IMR-90 (cell line): ENCODE results near the gene SGO2. TPM values are rescaled to one million over a fixed set of nuclear protein-coding genes. Genes with fewer than 3 reads are reported as not detected.

Experiments used
- ATAC-seq: fragments of 200-7000 bp; cut with Tn5 transposase; 2 replicates; pipeline ENCODE4 v1.9.1; 2020; ENCODE audit warnings: low read depth, mild to moderate bottlenecking, moderate library complexity
- BruUV-seq: library from RNA; stranded (reverse); fragments of 400-500 nt; replicated peaks from 2 replicates; lab custom pipeline; 2021; lab: Mats Ljungman, UMichigan
- CTCF ChIA-PET: fragments of 300-600 bp; formaldehyde crosslinking; extraction: SDS; loops from one replicate; lab custom pipeline; 2021; ENCODE audit warnings: antibody characterized with exemption; lab: Yijun Ruan, JAX
- POLR2A ChIA-PET: fragments of 300-600 bp; sonication (Branson Sonifier 250); formaldehyde crosslinking; loops from one replicate; lab custom pipeline; 2022; ENCODE audit warnings: antibody characterized with exemption; ENCODE audit not compliant: unreplicated experiment; lab: Charles Lee
- DNase-seq: peaks from one replicate; pipeline ENCODE4 v3.0.0; 2013
- H2AFZ ChIP-seq: replicated peaks from 2 replicates; pipeline ENCODE3; 2013; ENCODE audit warnings: low read length, mild to moderate bottlenecking; ENCODE audit not compliant: poor library complexity
- H2AK5ac ChIP-seq: 2 replicates; pipeline ENCODE4 v1.6.1; 2013; ENCODE audit warnings: low read depth, low read length, inconsistent platforms
- H2AK9ac ChIP-seq: replicated peaks from 2 replicates; pipeline ENCODE3; 2013; ENCODE audit warnings: mild to moderate bottlenecking, low read depth, low read length, moderate library complexity; ENCODE audit not compliant: poor library complexity
- H2BK120ac ChIP-seq: 2 replicates; pipeline ENCODE4 v1.6.1; 2013; ENCODE audit warnings: low read depth, low read length, inconsistent platforms
- H2BK15ac ChIP-seq: 3 replicates; pipeline ENCODE4 v1.6.1; 2013; ENCODE audit warnings: low read depth, low read length, inconsistent platforms
- H2BK20ac ChIP-seq: 2 replicates; pipeline ENCODE4 v1.6.1; 2013; ENCODE audit warnings: low read depth, mild to moderate bottlenecking, inconsistent platforms, low read length, moderate library complexity
- H2BK5ac ChIP-seq: 2 replicates; pipeline ENCODE4 v1.6.1; 2013; ENCODE audit warnings: mild to moderate bottlenecking, low read depth, low read length, inconsistent platforms; ENCODE audit not compliant: poor library complexity, severe bottlenecking
- H3K14ac ChIP-seq: replicated peaks from 2 replicates; pipeline ENCODE4 v1.6.1; 2013; ENCODE audit warnings: low read depth, low read length, inconsistent platforms
- H3K18ac ChIP-seq: 2 replicates; pipeline ENCODE4 v1.6.1; 2013; ENCODE audit warnings: low read depth, low read length, control low read depth
- H3K23ac ChIP-seq: 2 replicates; pipeline ENCODE4 v1.6.1; 2013; ENCODE audit warnings: low read depth, low read length, inconsistent platforms
- H3K27ac ChIP-seq: 2 replicates; pipeline ENCODE4 v1.5.1; 2013; ENCODE audit warnings: mild to moderate bottlenecking, control low read depth, low read length; ENCODE audit not compliant: insufficient read depth
- H3K27me3 ChIP-seq: 2 replicates; pipeline ENCODE4 v1.6.1; 2013; ENCODE audit warnings: low read length; ENCODE audit not compliant: control insufficient read depth, insufficient read depth
- H3K36me3 ChIP-seq: 2 replicates; pipeline ENCODE4 v1.6.1; 2013; ENCODE audit warnings: low read length, mixed read lengths; ENCODE audit not compliant: control insufficient read depth, insufficient read depth
- H3K4ac ChIP-seq: 2 replicates; pipeline ENCODE4 v1.6.1; 2013; ENCODE audit warnings: low read depth, low read length, inconsistent platforms
- H3K4me1 ChIP-seq: 2 replicates; pipeline ENCODE4 v1.6.1; 2013; ENCODE audit warnings: low read length, mixed read lengths; ENCODE audit not compliant: control insufficient read depth, insufficient read depth
- H3K4me2 ChIP-seq: 2 replicates; pipeline ENCODE4 v1.6.1; 2013; ENCODE audit warnings: low read depth, mild to moderate bottlenecking, control low read depth, low read length, moderate library complexity
- H3K4me3 ChIP-seq: 2 replicates; pipeline ENCODE4 v1.5.1; 2013; ENCODE audit warnings: low read depth, mild to moderate bottlenecking, control low read depth, low read length, moderate library complexity; ENCODE audit not compliant: insufficient read depth
- H3K56ac ChIP-seq: 2 replicates; pipeline ENCODE4 v1.6.1; 2013; ENCODE audit warnings: low read length, inconsistent platforms; ENCODE audit not compliant: insufficient read depth; ENCODE audit errors: extremely low read depth
- H3K79me1 ChIP-seq, 2 experiments: 2 replicates each; pipeline ENCODE4 v1.6.1; 2013; ENCODE audit warnings: low read length in 2 of 2, inconsistent platforms in 1 of 2, low read depth in 1 of 2
- H3K9ac ChIP-seq: 2 replicates; pipeline ENCODE4 v1.6.1; 2013; ENCODE audit warnings: low read depth, low read length, control low read depth
- H3K9me1 ChIP-seq: 2 replicates; pipeline ENCODE4 v1.6.1; 2013; ENCODE audit warnings: low read length, inconsistent platforms; ENCODE audit not compliant: insufficient read depth
- H3K9me3 ChIP-seq: 2 replicates; pipeline ENCODE4 v1.6.1; 2013; ENCODE audit warnings: low read length; ENCODE audit not compliant: control insufficient read depth, insufficient read depth
- H4K20me1 ChIP-seq: 2 replicates; pipeline ENCODE4 v1.6.1; 2013; ENCODE audit warnings: low read length, inconsistent platforms; ENCODE audit not compliant: insufficient read depth
- H4K5ac ChIP-seq: 2 replicates; pipeline ENCODE4 v1.6.1; 2013; ENCODE audit warnings: mild to moderate bottlenecking, low read depth, low read length, control low read depth
- H4K8ac ChIP-seq, 2 experiments: 2 replicates each; pipeline ENCODE4 v1.6.1; 2013; ENCODE audit warnings: low read depth in 2 of 2, low read length in 2 of 2, control low read depth in 1 of 2, inconsistent platforms in 1 of 2
- H4K91ac ChIP-seq: 2 replicates; pipeline ENCODE4 v1.6.1; 2013; ENCODE audit warnings: low read depth, low read length, inconsistent platforms; ENCODE audit not compliant: insufficient read depth
- FOS ChIP-seq: fragments of 150-350 bp; IDR thresholded peaks from 2 replicates; pipeline ENCODE4 v1.6.1; 2016; ENCODE audit warnings: low read depth, low read length
- MAFK ChIP-seq: IDR thresholded peaks from 2 replicates; pipeline ENCODE4 v1.6.1; 2012; ENCODE audit warnings: low read depth, low read length, improper control_type of control experiment
- MAZ ChIP-seq: IDR thresholded peaks from 2 replicates; pipeline ENCODE4 v1.6.1; 2012; ENCODE audit warnings: low read depth, mild to moderate bottlenecking, low read length, improper control_type of control experiment, moderate library complexity, borderline replicate concordance
- NFE2L2 ChIP-seq: fragments of 150-350 bp; IDR thresholded peaks from 2 replicates; pipeline ENCODE4 v1.6.1; 2016; ENCODE audit warnings: low read depth, mild to moderate bottlenecking, low read length
- POLR2A ChIP-seq: IDR thresholded peaks from 2 replicates; pipeline ENCODE4 v1.6.1; 2012; ENCODE audit warnings: mild to moderate bottlenecking, low read depth, low read length
- RCOR1 ChIP-seq: IDR thresholded peaks from 2 replicates; pipeline ENCODE4 v1.6.1; 2012; ENCODE audit warnings: mild to moderate bottlenecking, low read length, improper control_type of control experiment; ENCODE audit not compliant: insufficient replicate concordance
- WGBS, 2 experiments: methylation state at CpG; one replicate each; pipeline versions ENCODE4 v1.1.5 to v1.1.7; 2013; ENCODE audit warnings: missing lambda C conversion rate in 2 of 2; ENCODE audit not compliant: insufficient read length in 1 of 2; ENCODE audit errors: extremely low coverage in 2 of 2; 5-methylcytosine and 5-hydroxymethylcytosine counted together
- dilution Hi-C: fragments of 300-500 bp; cut with HindIII; formaldehyde crosslinking; loops from one replicate; pipeline ENCODE4 v1.14.3; 2018; ENCODE audit warnings: low sequenced_read_pairs; ENCODE audit not compliant: unreplicated experiment
- in situ Hi-C: fragments of 300-500 bp; cut with MboI; formaldehyde crosslinking; loops from 3 replicates; pipeline ENCODE4 v1.14.3; 2019; ENCODE audit warnings: low sequenced_read_pairs, inconsistent platforms, mixed read lengths
- intact Hi-C: fragments of 100-400 bp; cut with micrococcal nuclease; formaldehyde crosslinking; loops from 2 replicates; pipeline ENCODE4 v1.10.0; 2022
- polyA plus RNA-seq, 3 experiments: library from polyadenylated mRNA; depleted of rRNA; stranded (reverse); fragments of >200 nt; gene quantifications; 2 replicates each; pipeline ENCODE4 v1.2.3, GENCODE V29; 2012; ENCODE audit warnings: low replicate concordance in 1 of 3
- total RNA-seq: library from RNA; depleted of rRNA; stranded (reverse); fragments of >200 nt; gene quantifications from 2 replicates; pipeline ENCODE4 v1.2.3, GENCODE V29; 2012
- TF ChIP-seq, protein P1 (sequence below): fragments of 150-350 bp; IDR thresholded peaks from 2 replicates; pipeline ENCODE4 v1.6.1; 2016; ENCODE audit warnings: low read depth, mild to moderate bottlenecking, low read length, moderate library complexity, borderline replicate concordance
- TF ChIP-seq, protein P2 (sequence below): fragments of 150-350 bp; IDR thresholded peaks from 2 replicates; pipeline ENCODE4 v1.6.1; 2017; ENCODE audit warnings: mild to moderate bottlenecking, antibody characterized with exemption, low read length, low read depth

Gene SGO2
- total and polyA plus RNA-seq, 2 of the 4 experiments (the other 2 are of a cell fraction) = 5.4 to 6.3 TPM

DNA sequence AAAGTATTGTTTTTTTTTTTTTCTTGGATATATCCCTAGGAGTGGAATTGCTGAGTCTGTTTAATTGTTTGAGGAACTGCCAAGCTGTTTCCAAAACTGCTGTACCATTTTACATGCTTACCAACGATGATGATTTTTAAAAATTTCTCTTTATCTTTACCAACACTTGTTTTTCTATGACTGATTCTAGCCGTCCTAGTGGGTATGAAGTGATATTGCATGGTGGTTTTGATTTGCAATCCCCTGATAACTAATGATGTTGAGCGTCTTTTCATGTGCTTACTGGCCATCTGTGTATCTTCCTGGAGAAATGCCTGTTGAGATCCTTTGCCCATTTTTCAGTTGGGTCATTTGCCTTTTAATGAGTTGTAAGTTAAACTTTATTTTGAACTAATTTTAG is 51.0 kb downstream of the SGO2 start:
- in situ Hi-C loops (no loop called here), dilution Hi-C loops (no loop called here), intact Hi-C loops (loop anchor here (2.0 to 10.0 kb wide), 2 partner anchors 374 to 602 kb away; no protein-coding TSS in a partner anchor)
- Histone ChIP-seq H3K27me3 (no peaks in the 10 kb centered on the region), H2BK120ac (no peak overlapping the region), H3K9me3 (no peaks in the 10 kb centered on the region), H3K23ac (no peak overlapping the region), H3K56ac (no peak overlapping the region), H3K4me1 (no peaks in the 10 kb centered on the region), H3K27ac (no peak overlapping the region), H2AFZ (no peak overlapping the region), H4K91ac (no peak overlapping the region), H3K9me1 (no peaks in the 10 kb centered on the region), H4K5ac (no peak overlapping the region), H3K18ac (no peak overlapping the region), H2BK20ac (no peak overlapping the region), H3K79me1 (peaks cover 4 to 9% of the 10 kb centered on the region in 2 experiments; a peak in 2 of 4 replicates), H2AK9ac (no peak overlapping the region), H3K4me3 (no peak overlapping the region), H3K4me2 (no peak overlapping the region), H3K36me3 (peaks cover 2% of the 10 kb centered on the region; the same call in 1 of the 2 replicates), H2BK15ac (no peak overlapping the region), H4K8ac (no peak overlapping the region), H3K9ac (no peak overlapping the region), H3K4ac (no peak overlapping the region), H2AK5ac (no peak overlapping the region), H2BK5ac (no peak overlapping the region), H4K20me1 (no peaks in the 10 kb centered on the region), H3K14ac (no peak overlapping the region)
- TF ChIP-seq, protein P1, sequence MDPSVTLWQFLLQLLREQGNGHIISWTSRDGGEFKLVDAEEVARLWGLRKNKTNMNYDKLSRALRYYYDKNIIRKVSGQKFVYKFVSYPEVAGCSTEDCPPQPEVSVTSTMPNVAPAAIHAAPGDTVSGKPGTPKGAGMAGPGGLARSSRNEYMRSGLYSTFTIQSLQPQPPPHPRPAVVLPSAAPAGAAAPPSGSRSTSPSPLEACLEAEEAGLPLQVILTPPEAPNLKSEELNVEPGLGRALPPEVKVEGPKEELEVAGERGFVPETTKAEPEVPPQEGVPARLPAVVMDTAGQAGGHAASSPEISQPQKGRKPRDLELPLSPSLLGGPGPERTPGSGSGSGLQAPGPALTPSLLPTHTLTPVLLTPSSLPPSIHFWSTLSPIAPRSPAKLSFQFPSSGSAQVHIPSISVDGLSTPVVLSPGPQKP = no peak
- TF ChIP-seq FOS = no peak
- TF ChIP-seq POLR2A = no peak
- TF ChIP-seq, protein P2, sequence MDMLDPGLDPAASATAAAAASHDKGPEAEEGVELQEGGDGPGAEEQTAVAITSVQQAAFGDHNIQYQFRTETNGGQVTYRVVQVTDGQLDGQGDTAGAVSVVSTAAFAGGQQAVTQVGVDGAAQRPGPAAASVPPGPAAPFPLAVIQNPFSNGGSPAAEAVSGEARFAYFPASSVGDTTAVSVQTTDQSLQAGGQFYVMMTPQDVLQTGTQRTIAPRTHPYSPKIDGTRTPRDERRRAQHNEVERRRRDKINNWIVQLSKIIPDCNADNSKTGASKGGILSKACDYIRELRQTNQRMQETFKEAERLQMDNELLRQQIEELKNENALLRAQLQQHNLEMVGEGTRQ = no peak
- no peak for TF ChIP-seq MAFK
- TF ChIP-seq RCOR1 = no peak
- TF ChIP-seq NFE2L2 = no peak
- TF ChIP-seq MAZ = no peak
- ChIA-PET POLR2A (no interaction called here), CTCF (interaction anchor here (1.5 kb wide), 1 partner anchor 128 kb away, joined by 7 read pairs; no protein-coding TSS in a partner anchor)
- WGBS, 2 experiments = no CpG with 5 or more reads among the region's 3 CpGs
- ATAC-seq (no peak), DNase-seq (no peak)
- BruUV-seq = no TSS peak
